ENCODE measurements around the gene TUSC2.

DNA sequence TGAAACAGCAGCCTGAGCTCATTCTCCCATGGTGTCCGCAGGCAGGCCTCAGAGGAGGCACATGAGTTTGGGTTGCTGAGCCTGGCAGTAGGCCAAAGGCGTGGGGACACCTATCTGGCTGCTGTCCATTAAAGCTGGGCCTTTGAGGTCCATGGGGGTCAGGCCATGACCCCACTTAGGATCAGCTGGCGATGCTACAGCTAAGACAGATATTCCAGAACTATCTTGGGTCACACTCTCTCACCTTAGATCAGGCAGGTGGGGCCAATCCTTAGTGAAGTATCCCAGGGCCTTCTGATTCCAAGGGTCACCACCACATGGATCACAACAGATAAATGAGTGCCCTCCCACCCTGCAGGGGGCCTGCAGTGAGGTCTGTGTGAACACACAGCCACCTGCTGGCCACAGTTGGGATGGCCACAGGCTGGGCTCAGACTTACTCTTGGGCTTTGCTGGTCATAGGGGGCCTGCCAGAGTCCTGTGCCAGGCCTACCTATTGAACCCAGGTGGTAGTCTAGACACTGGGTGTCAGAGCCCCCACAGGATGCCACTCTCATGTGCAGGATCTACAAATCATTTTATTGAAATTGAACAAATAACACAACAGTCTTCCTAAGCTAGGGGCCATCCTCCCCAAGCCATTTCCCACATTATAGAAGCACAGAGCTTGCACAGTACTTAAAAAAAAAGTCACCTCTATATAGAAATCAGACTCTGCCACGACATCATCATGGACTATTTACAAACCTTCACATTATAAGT is 3.5 kb downstream of the TUSC2 start:
- TF ChIP-seq CTCF (IDR thresholded peaks at IDR 0.05; ENCODE audit: low read length) (peak; percentile 82), EZH2 (optimal IDR thresholded peaks at IDR 0.05; ENCODE audit: low read depth, low read length) (no peak), EZH2phosphoT487 (IDR thresholded peaks at IDR 0.05; ENCODE audit: low read length) (no peak)

Measured in MM.1S (cell line).